Caco-2 (cell line): ENCODE measurements around the gene PRDM2. TPM values are rescaled to one million over a fixed set of nuclear protein-coding genes. Genes with fewer than 3 reads are reported as not detected.
"Not testable (repeated sequence)": the region's sequence is repeated elsewhere in the genome, so short reads cannot be mapped to it uniquely, and the experiment has no call there.

Source experiments
- BruUV-seq: library from RNA; stranded (reverse); fragments of 400-500 nt; replicated peaks from 2 replicates; lab custom pipeline; 2021; lab: Mats Ljungman, UMichigan
- CTCF ChIA-PET: fragments of 300-600 bp; sonication (Branson Sonifier 250); formaldehyde crosslinking; loops from one replicate; lab custom pipeline; 2022; ENCODE audit warnings: antibody characterized with exemption; lab: Charles Lee
- POLR2A ChIA-PET: fragments of 300-600 bp; sonication (Branson Sonifier 250); formaldehyde crosslinking; loops from one replicate; lab custom pipeline; 2022; ENCODE audit warnings: antibody characterized with exemption; lab: Charles Lee
- DNase-seq, 2 experiments: peaks; one replicate each; pipeline versions ENCODE4 v3.0.0 to v3.0.0-alpha.2; 2020 to 2022
- H3K27me3 ChIP-seq: replicated peaks from 2 replicates; pipeline ENCODE4 v1.6.0; 2011; ENCODE audit warnings: low read length; ENCODE audit not compliant: control insufficient read depth, insufficient read depth
- H3K36me3 ChIP-seq: 2 replicates; pipeline ENCODE4 v1.5.1; 2011; ENCODE audit warnings: low read length; ENCODE audit not compliant: control insufficient read depth, insufficient read depth
- H3K4me1 ChIP-seq: fragments of 250-450 bp; sonication (Bioruptor Pico); 2 replicates; pipeline ENCODE4 v1.5.1; 2020; ENCODE audit warnings: mild to moderate bottlenecking
- H3K4me3 ChIP-seq: 2 replicates; pipeline ENCODE4 v1.5.1; 2011; ENCODE audit warnings: low read depth, mild to moderate bottlenecking, control low read depth, low read length
- H3K9me3 ChIP-seq: fragments of 250-450 bp; sonication (Bioruptor Pico); 2 replicates; pipeline ENCODE4 v1.5.1; 2020; ENCODE audit warnings: mild to moderate bottlenecking, moderate library complexity
- H3K27ac Mint-ChIP-seq: one replicate; pipeline ENCODE4 v1.8.0; 2022; ENCODE audit warnings: mixed read lengths; ENCODE audit not compliant: unreplicated experiment
- H3K27me3 Mint-ChIP-seq: one replicate; pipeline ENCODE4 v1.8.0; 2022; ENCODE audit warnings: mixed read lengths; ENCODE audit not compliant: insufficient read depth, unreplicated experiment
- H3K36me3 Mint-ChIP-seq: one replicate; pipeline ENCODE4 v1.8.0; 2022; ENCODE audit warnings: mild to moderate bottlenecking, mixed read lengths; ENCODE audit not compliant: insufficient read depth, unreplicated experiment
- H3K4me1 Mint-ChIP-seq: one replicate; pipeline ENCODE4 v1.8.0; 2022; ENCODE audit warnings: low read depth, mixed read lengths; ENCODE audit not compliant: unreplicated experiment
- H3K4me3 Mint-ChIP-seq: one replicate; pipeline ENCODE4 v1.8.0; 2022; ENCODE audit warnings: mild to moderate bottlenecking, moderate library complexity, mixed read lengths; ENCODE audit not compliant: unreplicated experiment
- H3K9me3 Mint-ChIP-seq: one replicate; pipeline ENCODE4 v1.8.0; 2022; ENCODE audit warnings: mixed read lengths; ENCODE audit not compliant: unreplicated experiment
- CTCF ChIP-seq, 2 experiments: fragments of 200-600 bp in 1 of 2; IDR thresholded peaks; 1 replicate in 1 of 2; 2 replicates in 1 of 2; pipeline versions ENCODE4 v1.5.1 to v1.8.0; 2011 to 2022; ENCODE audit warnings: antibody characterized with exemption in 1 of 2, control low read depth in 1 of 2, inconsistent platforms in 1 of 2, low read depth in 1 of 2, low read length in 1 of 2, mild to moderate bottlenecking in 1 of 2, moderate library complexity in 1 of 2; ENCODE audit not compliant: insufficient read depth in 1 of 2, severe bottlenecking in 1 of 2, unreplicated experiment in 1 of 2
- intact Hi-C: fragments of 100-400 bp; cut with micrococcal nuclease; formaldehyde crosslinking; loops from one replicate; pipeline ENCODE4 v1.10.0; 2022; ENCODE audit not compliant: unreplicated experiment
- total RNA-seq: library from RNA; stranded (reverse); gene quantifications from 2 replicates; pipeline ENCODE4 v1.2.3, GENCODE V29; 2022

Gene PRDM2
- total RNA-seq, 1 experiment from 2014 or later, result 32.7 TPM

GRCh38 chr1:13679651-13680050 lies 20.3 kb upstream of the PRDM2 start:
- Mint-ChIP-seq H3K4me1 (no peaks in the 10 kb centered on the region), H3K27ac (no peak overlapping the region), H3K36me3 (no peaks in the 10 kb centered on the region), H3K4me3 (no peak overlapping the region), H3K9me3 (no peaks in the 10 kb centered on the region), H3K27me3 (peaks cover 6% of the 10 kb centered on the region)
- POLR2A ChIA-PET, result no interaction called here
- H3K4me1 ChIP-seq, result no peaks in the 10 kb centered on the region
- intact Hi-C loops, result no loop called here
- H3K27me3 ChIP-seq, result no peaks in the 10 kb centered on the region
- DNase-seq, result no peak
- H3K4me3 ChIP-seq, result no peak overlapping the region
- 0 out of 2 replicates have a peak, but pooled peaks cover 4% of the 10 kb centered on the region for H3K9me3 ChIP-seq
- H3K36me3 ChIP-seq, result no peaks in the 10 kb centered on the region
- TF ChIP-seq CTCF (IDR thresholded peaks at IDR 0.05; ENCODE audit: insufficient read depth in 1 of 2, low read depth in 1 of 2, low read length in 1 of 2, severe bottlenecking in 1 of 2, unreplicated experiment in 1 of 2), result no peak
- no TSS peak for BruUV-seq
- CTCF ChIA-PET, result no interaction called here

GRCh38 chr1:13680609-13681008 lies 19.4 kb upstream of the PRDM2 start:
- H3K4me1 Mint-ChIP-seq, H3K4me3 Mint-ChIP-seq, DNase-seq, intact Hi-C loops, POLR2A ChIA-PET, H3K27me3 Mint-ChIP-seq, H3K9me3 ChIP-seq, H3K4me1 ChIP-seq, H3K36me3 Mint-ChIP-seq, H3K27me3 ChIP-seq, BruUV-seq, H3K9me3 Mint-ChIP-seq, CTCF ChIA-PET, H3K36me3 ChIP-seq, H3K4me3 ChIP-seq, H3K27ac Mint-ChIP-seq: not testable (repeated sequence)

- H3K27me3 Mint-ChIP-seq, result peaks cover 6% of the 10 kb centered on the region
- no peak for DNase-seq
- no peaks in the 10 kb centered on the region for H3K9me3 Mint-ChIP-seq
- H3K27ac Mint-ChIP-seq, result no peak overlapping the region
- no peak for TF ChIP-seq CTCF (IDR thresholded peaks at IDR 0.05; ENCODE audit: insufficient read depth in 1 of 2, low read depth in 1 of 2, low read length in 1 of 2, severe bottlenecking in 1 of 2, unreplicated experiment in 1 of 2)
- Histone ChIP-seq H3K4me3 (no peak overlapping the region), H3K4me1 (no peaks in the 10 kb centered on the region), H3K27me3 (no peaks in the 10 kb centered on the region), H3K9me3 (0 out of 2 replicates have a peak, but pooled peaks cover 4% of the 10 kb centered on the region), H3K36me3 (no peaks in the 10 kb centered on the region)
- ChIA-PET CTCF (no interaction called here), POLR2A (no interaction called here)
- intact Hi-C loops, result no loop called here
- no TSS peak for BruUV-seq
- no peak overlapping the region for H3K4me3 Mint-ChIP-seq
- H3K4me1 Mint-ChIP-seq, result no peaks in the 10 kb centered on the region
- H3K36me3 Mint-ChIP-seq, result no peaks in the 10 kb centered on the region
Measured at GRCh38 chr1:13681921-13682320, 18.1 kb upstream of the PRDM2 start.

GRCh38 chr1:13682444-13682843 lies 17.5 kb upstream of the PRDM2 start:
- no peaks in the 10 kb centered on the region for H3K27me3 ChIP-seq
- H3K27ac Mint-ChIP-seq, result no peak overlapping the region
- ChIA-PET CTCF (no interaction called here), POLR2A (no interaction called here)
- H3K9me3 ChIP-seq, result 0 out of 2 replicates have a peak, but pooled peaks cover 4% of the 10 kb centered on the region
- no peak overlapping the region for H3K4me3 ChIP-seq
- DNase-seq, result no peak
- intact Hi-C loops, result no loop called here
- H3K36me3 Mint-ChIP-seq, result no peaks in the 10 kb centered on the region
- H3K4me1 ChIP-seq, result no peaks in the 10 kb centered on the region
- peaks cover 6% of the 10 kb centered on the region for H3K27me3 Mint-ChIP-seq
- H3K9me3 Mint-ChIP-seq, result no peaks in the 10 kb centered on the region
- no peaks in the 10 kb centered on the region for H3K36me3 ChIP-seq
- no peaks in the 10 kb centered on the region for H3K4me1 Mint-ChIP-seq
- no peak overlapping the region for H3K4me3 Mint-ChIP-seq
- BruUV-seq, result no TSS peak
- TF ChIP-seq CTCF (IDR thresholded peaks at IDR 0.05; ENCODE audit: insufficient read depth in 1 of 2, low read depth in 1 of 2, low read length in 1 of 2, severe bottlenecking in 1 of 2, unreplicated experiment in 1 of 2), result no peak
